ENCODE results near the gene ATXN7. TPM values are rescaled to one million over a fixed set of nuclear protein-coding genes. Genes with fewer than 3 reads are reported as not detected.

The ATXN7 gene
- polyA plus RNA-seq, 3 donors, result 2.7 to 29.5 (median 3.2) TPM

- Histone ChIP-seq H3K4me2 (replicated peaks; ENCODE audit: extremely low read depth, low read length, poor library complexity, severe bottlenecking) (no peak overlapping the region), H3K9ac (ENCODE audit: insufficient read depth, low read length, poor library complexity, severe bottlenecking) (no peak overlapping the region), H3K4me1 (ENCODE audit: control insufficient read depth in 1 of 2, insufficient read depth in 2 of 2, low read length in 2 of 2) (peaks cover 32 to 37% of the 10 kb centered on the region in 2 donors), H3K27ac (ENCODE audit: low read depth in 1 of 2, low read length in 2 of 2) (peak overlapping the region; percentile 13 to 85), H3K4me3 (replicated peaks in 1 of 3; ENCODE audit: low read depth in 2 of 3, low read length in 3 of 3) (no peak overlapping the region), H3K79me2 (ENCODE audit: insufficient read depth, low read length) (peaks cover 53% of the 10 kb centered on the region), H2AFZ (ENCODE audit: insufficient read depth, low read depth, low read length, poor library complexity, severe bottlenecking) (no peak overlapping the region), H3K9me3 (replicated peaks in 1 of 2; ENCODE audit: control insufficient read depth in 1 of 2, insufficient read depth in 1 of 2, low read length in 2 of 2) (no peaks in the 10 kb centered on the region), H3K27me3 (ENCODE audit: control insufficient read depth in 2 of 2, insufficient read depth in 2 of 2, low read length in 2 of 2) (no peaks in the 10 kb centered on the region), H3K36me3 (replicated peaks in 1 of 2; ENCODE audit: control insufficient read depth in 1 of 2, insufficient read depth in 2 of 2, low read length in 2 of 2) (peaks cover 53 to 75% of the 10 kb centered on the region in 2 donors), H4K20me1 (ENCODE audit: insufficient read depth, low read length) (peaks cover 13% of the 10 kb centered on the region)
- H3K4me1 Mint-ChIP-seq, result peaks cover 37% of the 10 kb centered on the region
- H3K27ac Mint-ChIP-seq, result peak overlapping the region; percentile 21 to 83 (median 65)
- peaks cover 57 to 72% of the 10 kb centered on the region in 2 donors for H3K36me3 Mint-ChIP-seq
- H3K9me3 Mint-ChIP-seq, result no peaks in the 10 kb centered on the region
- H3K27me3 Mint-ChIP-seq (ENCODE audit: low read depth in 3 of 3), result peaks cover 0 to 2% (median 2%) of the 10 kb centered on the region in 3 donors
- 55% methylated on average over 3 of the region's 4 CpGs for WGBS (ENCODE audit: insufficient coverage)
- no peak for DNase-seq
- TF ChIP-seq, protein P1, sequence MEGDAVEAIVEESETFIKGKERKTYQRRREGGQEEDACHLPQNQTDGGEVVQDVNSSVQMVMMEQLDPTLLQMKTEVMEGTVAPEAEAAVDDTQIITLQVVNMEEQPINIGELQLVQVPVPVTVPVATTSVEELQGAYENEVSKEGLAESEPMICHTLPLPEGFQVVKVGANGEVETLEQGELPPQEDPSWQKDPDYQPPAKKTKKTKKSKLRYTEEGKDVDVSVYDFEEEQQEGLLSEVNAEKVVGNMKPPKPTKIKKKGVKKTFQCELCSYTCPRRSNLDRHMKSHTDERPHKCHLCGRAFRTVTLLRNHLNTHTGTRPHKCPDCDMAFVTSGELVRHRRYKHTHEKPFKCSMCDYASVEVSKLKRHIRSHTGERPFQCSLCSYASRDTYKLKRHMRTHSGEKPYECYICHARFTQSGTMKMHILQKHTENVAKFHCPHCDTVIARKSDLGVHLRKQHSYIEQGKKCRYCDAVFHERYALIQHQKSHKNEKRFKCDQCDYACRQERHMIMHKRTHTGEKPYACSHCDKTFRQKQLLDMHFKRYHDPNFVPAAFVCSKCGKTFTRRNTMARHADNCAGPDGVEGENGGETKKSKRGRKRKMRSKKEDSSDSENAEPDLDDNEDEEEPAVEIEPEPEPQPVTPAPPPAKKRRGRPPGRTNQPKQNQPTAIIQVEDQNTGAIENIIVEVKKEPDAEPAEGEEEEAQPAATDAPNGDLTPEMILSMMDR (IDR thresholded peaks at IDR 0.05), result no peak
- H3K4me3 Mint-ChIP-seq, result no peak overlapping the region
- intact Hi-C loops (cut with micrococcal nuclease), result no loop called here
Measured at GRCh38 chr3:63981980-63982379, 118.3 kb downstream of the ATXN7 start.

GRCh38 chr3:63984391-63984790 is 120.7 kb downstream of the ATXN7 start:
- Histone ChIP-seq H3K4me2 (replicated peaks; ENCODE audit: extremely low read depth, low read length, poor library complexity, severe bottlenecking) (no peak overlapping the region), H3K36me3 (replicated peaks in 1 of 2; ENCODE audit: control insufficient read depth in 1 of 2, insufficient read depth in 2 of 2, low read length in 2 of 2) (peaks cover 77 to 99% of the 10 kb centered on the region in 2 donors), H3K9me3 (replicated peaks in 1 of 2; ENCODE audit: control insufficient read depth in 1 of 2, insufficient read depth in 1 of 2, low read length in 2 of 2) (no peaks in the 10 kb centered on the region), H2AFZ (ENCODE audit: insufficient read depth, low read depth, low read length, poor library complexity, severe bottlenecking) (no peak overlapping the region), H3K4me3 (replicated peaks in 1 of 3; ENCODE audit: low read depth in 2 of 3, low read length in 3 of 3) (no peak overlapping the region), H3K4me1 (ENCODE audit: control insufficient read depth in 1 of 2, insufficient read depth in 2 of 2, low read length in 2 of 2) (peaks cover 10 to 13% of the 10 kb centered on the region in 2 donors), H3K9ac (ENCODE audit: insufficient read depth, low read length, poor library complexity, severe bottlenecking) (no peak overlapping the region), H3K27ac (ENCODE audit: low read depth in 1 of 2, low read length in 2 of 2) (no peak overlapping the region), H3K79me2 (ENCODE audit: insufficient read depth, low read length) (peaks cover 29% of the 10 kb centered on the region), H4K20me1 (ENCODE audit: insufficient read depth, low read length) (peaks cover 23% of the 10 kb centered on the region), H3K27me3 (ENCODE audit: control insufficient read depth in 2 of 2, insufficient read depth in 2 of 2, low read length in 2 of 2) (no peaks in the 10 kb centered on the region)
- no CpG with 5 or more reads among the region's 3 CpGs for WGBS (ENCODE audit: insufficient coverage)
- intact Hi-C loops (cut with micrococcal nuclease), result no loop called here
- H3K4me1 Mint-ChIP-seq, result peaks cover 14% of the 10 kb centered on the region
- H3K27me3 Mint-ChIP-seq (ENCODE audit: low read depth in 3 of 3), result peaks cover 0 to 2% (median 2%) of the 10 kb centered on the region in 3 donors
- peak overlapping the region in 3 of 7 donors; percentile 25 to 52 (median 47) for H3K27ac Mint-ChIP-seq
- TF ChIP-seq, protein P1 (IDR thresholded peaks at IDR 0.05), result no peak
- DNase-seq, result no peak
- peaks cover 81 to 94% of the 10 kb centered on the region in 2 donors for H3K36me3 Mint-ChIP-seq
- H3K9me3 Mint-ChIP-seq, result no peaks in the 10 kb centered on the region
- H3K4me3 Mint-ChIP-seq, result no peak overlapping the region
